Measurements from ENCODE around the gene BROX. TPM values are rescaled to one million over a fixed set of nuclear protein-coding genes. Genes with fewer than 3 reads are reported as not detected.
"Not testable (repeated sequence)": the region's sequence is repeated elsewhere in the genome, so short reads cannot be mapped to it uniquely, and the experiment has no call there.

BROX gene, protein sequence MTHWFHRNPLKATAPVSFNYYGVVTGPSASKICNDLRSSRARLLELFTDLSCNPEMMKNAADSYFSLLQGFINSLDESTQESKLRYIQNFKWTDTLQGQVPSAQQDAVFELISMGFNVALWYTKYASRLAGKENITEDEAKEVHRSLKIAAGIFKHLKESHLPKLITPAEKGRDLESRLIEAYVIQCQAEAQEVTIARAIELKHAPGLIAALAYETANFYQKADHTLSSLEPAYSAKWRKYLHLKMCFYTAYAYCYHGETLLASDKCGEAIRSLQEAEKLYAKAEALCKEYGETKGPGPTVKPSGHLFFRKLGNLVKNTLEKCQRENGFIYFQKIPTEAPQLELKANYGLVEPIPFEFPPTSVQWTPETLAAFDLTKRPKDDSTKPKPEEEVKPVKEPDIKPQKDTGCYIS
- total RNA-seq = 10 to 100 TPM; 36.6 to 55.6 (median 48.4) TPM

GRCh38 chr1:222712253-222713090 is at the start of gene BROX, which contains the start of gene AIDA:
Gene BROX, plus strand, starts transcription at chr1:222712564. Its CDS starts 3,136 bp downstream, at chr1:222715700.
Gene AIDA, minus strand, starts transcription at chr1:222712491. Its CDS starts 174 bp downstream, at chr1:222712317.
- Histone ChIP-seq H3K27ac (replicated peaks in 1 of 4) (peak within 1 kb of the TSS; percentile 92 to 98 (median 96)), H3K4me1 (peaks cover 14 to 46% (median 39%) of the 10 kb centered on the region in 4 donors), H3K9me3 (no peaks in the 10 kb centered on the region), H3K27me3 (no peaks in the 10 kb centered on the region), H3K36me3 (peaks cover 0 to 25% (median 16%) of the 10 kb centered on the region in 4 donors), H3K4me3 (peak within 1 kb of the TSS; percentile 68 to 96 (median 78))
- DNase-seq (ENCODE audit: extremely low spot score) = peak; percentile 98
- no peak for TF ChIP-seq EP300 (IDR thresholded peaks at IDR 0.05)
- TF ChIP-seq POLR2AphosphoS5 (IDR thresholded peaks at IDR 0.05) = peak in 1 of 2 donors; percentile 82
- TF ChIP-seq, protein P1, sequence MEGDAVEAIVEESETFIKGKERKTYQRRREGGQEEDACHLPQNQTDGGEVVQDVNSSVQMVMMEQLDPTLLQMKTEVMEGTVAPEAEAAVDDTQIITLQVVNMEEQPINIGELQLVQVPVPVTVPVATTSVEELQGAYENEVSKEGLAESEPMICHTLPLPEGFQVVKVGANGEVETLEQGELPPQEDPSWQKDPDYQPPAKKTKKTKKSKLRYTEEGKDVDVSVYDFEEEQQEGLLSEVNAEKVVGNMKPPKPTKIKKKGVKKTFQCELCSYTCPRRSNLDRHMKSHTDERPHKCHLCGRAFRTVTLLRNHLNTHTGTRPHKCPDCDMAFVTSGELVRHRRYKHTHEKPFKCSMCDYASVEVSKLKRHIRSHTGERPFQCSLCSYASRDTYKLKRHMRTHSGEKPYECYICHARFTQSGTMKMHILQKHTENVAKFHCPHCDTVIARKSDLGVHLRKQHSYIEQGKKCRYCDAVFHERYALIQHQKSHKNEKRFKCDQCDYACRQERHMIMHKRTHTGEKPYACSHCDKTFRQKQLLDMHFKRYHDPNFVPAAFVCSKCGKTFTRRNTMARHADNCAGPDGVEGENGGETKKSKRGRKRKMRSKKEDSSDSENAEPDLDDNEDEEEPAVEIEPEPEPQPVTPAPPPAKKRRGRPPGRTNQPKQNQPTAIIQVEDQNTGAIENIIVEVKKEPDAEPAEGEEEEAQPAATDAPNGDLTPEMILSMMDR (IDR thresholded peaks at IDR 0.05) = peak in 1 of 3 experiments; percentile 7
- intact Hi-C loops (cut with DNase I) = loop anchor here (10.0 kb wide), 1 partner anchor 68 kb away; no protein-coding TSS in a partner anchor
- 1% methylated on average over 27 of the region's 62 CpGs for WGBS

DNA sequence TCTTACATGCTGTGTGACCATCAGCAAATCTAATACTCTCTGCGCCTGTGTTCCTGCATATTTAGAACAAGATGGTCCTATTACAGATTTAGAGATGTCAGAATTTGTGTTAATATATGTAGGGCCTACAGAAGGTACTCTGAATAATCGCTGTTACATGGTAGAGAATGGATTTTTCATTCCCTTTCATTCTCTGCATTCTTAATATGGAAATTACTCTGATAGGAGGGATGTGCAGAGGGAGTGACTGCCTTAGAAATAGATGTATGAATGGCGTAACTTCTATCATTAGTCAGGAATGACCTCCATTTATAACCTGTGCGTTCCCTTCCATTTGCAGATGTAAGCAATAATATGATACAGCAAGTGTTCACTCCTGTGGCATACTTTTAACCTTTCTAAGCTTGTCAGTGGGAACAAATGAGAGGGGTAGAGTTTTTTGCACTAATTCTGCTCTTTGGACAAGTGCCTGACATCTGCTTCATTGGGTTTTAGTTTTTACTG is 48.9 kb upstream of the BROX start:
- intact Hi-C loops (cut with DNase I) = no loop called here
- WGBS = 94% methylated on average over 4 of the region's 4 CpGs
- peaks cover 77 to 92% (median 81%) of the 10 kb centered on the region in 4 donors for H3K36me3 ChIP-seq
- TF ChIP-seq POLR2A (IDR thresholded peaks at IDR 0.05; ENCODE audit: low read depth) (no peak), POLR2AphosphoS5 (IDR thresholded peaks at IDR 0.05) (no peak), EP300 (IDR thresholded peaks at IDR 0.05) (no peak)
- TF ChIP-seq, protein P1 (IDR thresholded peaks at IDR 0.05) = no peak
- H3K4me1 ChIP-seq = peaks cover 0 to 10% (median 1%) of the 10 kb centered on the region in 4 donors
- H3K27ac ChIP-seq (replicated peaks in 1 of 4) = no peak overlapping the region
- DNase-seq (ENCODE audit: extremely low spot score) = no peak
- no peaks in the 10 kb centered on the region for H3K9me3 ChIP-seq
- H3K27me3 ChIP-seq = no peaks in the 10 kb centered on the region
- no peak overlapping the region for H3K4me3 ChIP-seq

GRCh38 chr1:222665964-222666363 is 46.4 kb upstream of the BROX start:
- 85% methylated on average over 7 of the region's 7 CpGs for WGBS
- TF ChIP-seq POLR2AphosphoS5 (IDR thresholded peaks at IDR 0.05) = no peak
- no peak for TF ChIP-seq POLR2A (IDR thresholded peaks at IDR 0.05; ENCODE audit: low read depth)
- TF ChIP-seq, protein P1 (IDR thresholded peaks at IDR 0.05) = no peak
- no peak for TF ChIP-seq EP300 (IDR thresholded peaks at IDR 0.05)
- H3K36me3 ChIP-seq = peaks cover 54 to 70% (median 64%) of the 10 kb centered on the region in 4 donors
- no peak overlapping the region for H3K4me3 ChIP-seq
- H3K27ac ChIP-seq (replicated peaks in 1 of 4) = peak overlapping the region in 2 of 4 donors; percentile 4
- no peaks in the 10 kb centered on the region for H3K27me3 ChIP-seq
- H3K9me3 ChIP-seq = no peaks in the 10 kb centered on the region
- no peak for DNase-seq (ENCODE audit: extremely low spot score)
- intact Hi-C loops (cut with DNase I) = no loop called here
- peaks cover 0 to 24% (median 13%) of the 10 kb centered on the region in 4 donors for H3K4me1 ChIP-seq

- H3K4me3 ChIP-seq; intact Hi-C loops (cut with DNase I); H3K9me3 ChIP-seq; DNase-seq (ENCODE audit: extremely low spot score); H3K27me3 ChIP-seq: not testable (repeated sequence)
- peaks cover 0 to 26% (median 19%) of the 10 kb centered on the region in 4 donors for H3K4me1 ChIP-seq
- 39% methylated on average over 2 of the region's 4 CpGs for WGBS
- H3K27ac ChIP-seq (replicated peaks in 1 of 4) = peak overlapping the region in 1 of 4 donors; percentile 37
- peaks cover 40 to 70% (median 56%) of the 10 kb centered on the region in 4 donors for H3K36me3 ChIP-seq
These were observed 44.2 kb upstream of the BROX start for GRCh38 chr1:222668184-222668583.

DNA sequence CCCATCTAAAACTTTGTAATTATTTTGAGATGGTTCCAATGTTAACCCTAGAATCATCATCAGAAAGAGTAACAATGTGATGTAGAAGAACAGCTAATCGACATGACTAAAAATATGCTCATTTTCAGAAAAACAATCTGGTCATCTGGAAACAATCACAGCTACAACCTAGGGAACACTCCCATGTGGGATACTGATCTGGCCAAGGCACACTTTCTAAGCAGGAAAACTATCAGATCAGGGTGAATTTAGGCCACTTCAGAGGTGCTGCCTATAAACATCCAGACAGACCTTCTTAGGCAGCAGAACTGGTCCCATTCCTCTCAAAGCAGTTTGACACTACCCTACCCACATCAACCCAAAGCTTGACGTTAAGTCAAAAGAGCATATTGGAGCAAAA is 43.3 kb upstream of the BROX start:
- no CpG with 5 or more reads among the region's 2 CpGs for WGBS
- H3K4me3 ChIP-seq; DNase-seq (ENCODE audit: extremely low spot score); H3K27me3 ChIP-seq; H3K9me3 ChIP-seq; intact Hi-C loops (cut with DNase I): not testable (repeated sequence)
- Histone ChIP-seq H3K27ac (replicated peaks in 1 of 4) (peak overlapping the region in 1 of 4 donors; percentile 48), H3K36me3 (peaks cover 31 to 70% (median 56%) of the 10 kb centered on the region in 4 donors), H3K4me1 (peaks cover 0 to 26% (median 19%) of the 10 kb centered on the region in 4 donors)

All from esophagus muscularis mucosa (tissue), 4 donors.